ENCODE measurements around the gene DOK6. TPM values are rescaled to one million over a fixed set of nuclear protein-coding genes. Genes with fewer than 3 reads are reported as not detected.

DOK6 gene
- total and polyA plus RNA-seq, 2 donors (not counting 1 experiment from before 2014, with no cell fraction given) = not detected

GRCh38 chr18:69647702-69648101, 247.0 kb downstream of the DOK6 start:
- Mint-ChIP-seq H3K27ac (no peak overlapping the region), H3K9me3 (ENCODE audit: insufficient read depth) (no peaks in the 10 kb centered on the region), H3K4me1 (no peaks in the 10 kb centered on the region), H3K4me3 (no peak overlapping the region), H3K27me3 (peaks cover 3% of the 10 kb centered on the region)
- ATAC-seq (ENCODE audit: low read depth) = no peak
- Histone ChIP-seq H3K4me2 (replicated peaks; ENCODE audit: low read depth, low read length, poor library complexity, severe bottlenecking) (no peak overlapping the region), H4K20me1 (ENCODE audit: control insufficient read depth, insufficient read depth, low read length, poor library complexity, severe bottlenecking) (no peaks in the 10 kb centered on the region), H3K27me3 (replicated peaks in 1 of 4; ENCODE audit: control extremely low read depth in 1 of 4, control insufficient read depth in 3 of 4, insufficient read depth in 4 of 4, low read length in 3 of 4) (no peaks in the 10 kb centered on the region), H3K36me3 (replicated peaks in 1 of 2; ENCODE audit: control extremely low read depth in 1 of 2, control insufficient read depth in 1 of 2, extremely low read depth in 1 of 2, insufficient read depth in 2 of 2, low read length in 1 of 2) (no peaks in the 10 kb centered on the region), H3K27ac (ENCODE audit: low read length in 2 of 2) (no peak overlapping the region), H3K4me3 (ENCODE audit: control extremely low read depth in 1 of 5, extremely low read depth in 1 of 5, insufficient read depth in 1 of 5, low read depth in 2 of 5, low read length in 4 of 5) (no peak overlapping the region), H3K79me2 (ENCODE audit: control insufficient read depth, insufficient read depth, low read length) (no peaks in the 10 kb centered on the region), H3K4me1 (ENCODE audit: control insufficient read depth in 2 of 2, insufficient read depth in 2 of 2, low read length in 2 of 2) (no peaks in the 10 kb centered on the region), H3K9ac (ENCODE audit: low read length) (no peak overlapping the region), H3K9me3 (ENCODE audit: control extremely low read depth in 1 of 3, control insufficient read depth in 2 of 3, insufficient read depth in 1 of 3, low read length in 2 of 3) (peaks cover 0 to 4% (median 0%) of the 10 kb centered on the region in 3 donors), H2AFZ (ENCODE audit: insufficient read depth, low read depth, low read length, poor library complexity, severe bottlenecking) (no peak overlapping the region)
- TF ChIP-seq EZH2 (IDR thresholded peaks at IDR 0.05; ENCODE audit: borderline replicate concordance, insufficient read depth, low read depth, low read length, poor library complexity, severe bottlenecking) (no peak), CTCF (IDR thresholded peaks at IDR 0.05) (no peak)
- POLR2A ChIA-PET = no interaction called here
- CTCF ChIA-PET = no interaction called here
- WGBS (ENCODE audit: insufficient coverage) = no CpG with 5 or more reads among the region's 3 CpGs
- intact Hi-C loops (cut with micrococcal nuclease) = no loop called here
- DNase-seq = no peak

- Histone ChIP-seq H2AFZ (ENCODE audit: insufficient read depth, low read depth, low read length, poor library complexity, severe bottlenecking) (no peak overlapping the region), H3K4me1 (ENCODE audit: control insufficient read depth in 2 of 2, insufficient read depth in 2 of 2, low read length in 2 of 2) (no peaks in the 10 kb centered on the region), H3K9me3 (ENCODE audit: control extremely low read depth in 1 of 3, control insufficient read depth in 2 of 3, insufficient read depth in 1 of 3, low read length in 2 of 3) (peaks cover 0 to 4% (median 0%) of the 10 kb centered on the region in 3 donors), H3K4me3 (ENCODE audit: control extremely low read depth in 1 of 5, extremely low read depth in 1 of 5, insufficient read depth in 1 of 5, low read depth in 2 of 5, low read length in 4 of 5) (no peak overlapping the region), H3K9ac (ENCODE audit: low read length) (no peak overlapping the region), H3K27ac (ENCODE audit: low read length in 2 of 2) (no peak overlapping the region), H3K79me2 (ENCODE audit: control insufficient read depth, insufficient read depth, low read length) (no peaks in the 10 kb centered on the region), H3K36me3 (replicated peaks in 1 of 2; ENCODE audit: control extremely low read depth in 1 of 2, control insufficient read depth in 1 of 2, extremely low read depth in 1 of 2, insufficient read depth in 2 of 2, low read length in 1 of 2) (no peaks in the 10 kb centered on the region), H4K20me1 (ENCODE audit: control insufficient read depth, insufficient read depth, low read length, poor library complexity, severe bottlenecking) (no peaks in the 10 kb centered on the region), H3K4me2 (replicated peaks; ENCODE audit: low read depth, low read length, poor library complexity, severe bottlenecking) (no peak overlapping the region), H3K27me3 (replicated peaks in 1 of 4; ENCODE audit: control extremely low read depth in 1 of 4, control insufficient read depth in 3 of 4, insufficient read depth in 4 of 4, low read length in 3 of 4) (no peaks in the 10 kb centered on the region)
- ATAC-seq (ENCODE audit: low read depth) (no peak), DNase-seq (no peak)
- CTCF ChIA-PET = no interaction called here
- intact Hi-C loops (cut with micrococcal nuclease) = no loop called here
- WGBS (ENCODE audit: insufficient coverage) = 100% methylated on average over 2 of the region's 3 CpGs
- Mint-ChIP-seq H3K27me3 (peaks cover 3% of the 10 kb centered on the region), H3K4me1 (no peaks in the 10 kb centered on the region), H3K4me3 (no peak overlapping the region), H3K27ac (no peak overlapping the region), H3K9me3 (ENCODE audit: insufficient read depth) (no peaks in the 10 kb centered on the region)
- TF ChIP-seq CTCF (IDR thresholded peaks at IDR 0.05) (no peak), EZH2 (IDR thresholded peaks at IDR 0.05; ENCODE audit: borderline replicate concordance, insufficient read depth, low read depth, low read length, poor library complexity, severe bottlenecking) (no peak)
- POLR2A ChIA-PET = no interaction called here
Observed at GRCh38 chr18:69648486-69648885, 247.8 kb downstream of the DOK6 start.

Measured in B cell (primary cell).